Muscle of leg (tissue), 11 donors: ENCODE data around the gene KLHDC3. TPM values are rescaled to one million over a fixed set of nuclear protein-coding genes. Genes with fewer than 3 reads are reported as not detected.
A peak's percentile ranks its signal among the peaks of the same experiment; 100 is the strongest.

Experiments
- DNase-seq: peaks from one replicate; pipeline ENCODE4 v3.0.0; 2013
- H3K27ac ChIP-seq: one replicate; pipeline ENCODE4 v1.5.1; 2013; ENCODE audit warnings: mild to moderate bottlenecking, low read length, control low read depth
- H3K27me3 ChIP-seq: one replicate; pipeline ENCODE4 v1.6.1; 2013; ENCODE audit warnings: low read length; ENCODE audit not compliant: control insufficient read depth, insufficient read depth
- H3K36me3 ChIP-seq: one replicate; pipeline ENCODE4 v1.6.1; 2013; ENCODE audit warnings: low read length; ENCODE audit not compliant: control insufficient read depth, insufficient read depth
- H3K4me1 ChIP-seq: one replicate; pipeline ENCODE4 v1.6.1; 2013; ENCODE audit warnings: low read length; ENCODE audit not compliant: control insufficient read depth, insufficient read depth
- H3K4me3 ChIP-seq: one replicate; pipeline ENCODE4 v1.5.1; 2013; ENCODE audit warnings: low read length, control low read depth
- H3K9me3 ChIP-seq: replicated peaks from 2 replicates; pipeline ENCODE4 v1.6.1; 2013; ENCODE audit warnings: low read depth, low read length; ENCODE audit not compliant: control insufficient read depth
- WGBS: methylation state at CpG from one replicate; pipeline ENCODE4 v1.1.5; 2013; ENCODE audit warnings: missing lambda C conversion rate; ENCODE audit not compliant: insufficient coverage; 5-methylcytosine and 5-hydroxymethylcytosine counted together
- polyA plus RNA-seq, 8 donors: library from polyadenylated mRNA; unstranded; fragments of 120-200 nt; gene quantifications; one replicate each; pipeline versions ENCODE4 v1.2.1 to v1.2.3, GENCODE V29; 2013; ENCODE audit warnings: inconsistent platforms in 1 of 8, low replicate concordance in 1 of 8; ENCODE audit not compliant: insufficient read length in 8 of 8, insufficient read depth in 1 of 8
- total RNA-seq: library from RNA; stranded (reverse); fragments of 120-200 nt; gene quantifications from one replicate; pipeline ENCODE4 v1.2.4, GENCODE V29; 2013

Gene KLHDC3
- total and polyA plus RNA-seq, 9 donors = 166 to 222 (median 210) TPM

DNA sequence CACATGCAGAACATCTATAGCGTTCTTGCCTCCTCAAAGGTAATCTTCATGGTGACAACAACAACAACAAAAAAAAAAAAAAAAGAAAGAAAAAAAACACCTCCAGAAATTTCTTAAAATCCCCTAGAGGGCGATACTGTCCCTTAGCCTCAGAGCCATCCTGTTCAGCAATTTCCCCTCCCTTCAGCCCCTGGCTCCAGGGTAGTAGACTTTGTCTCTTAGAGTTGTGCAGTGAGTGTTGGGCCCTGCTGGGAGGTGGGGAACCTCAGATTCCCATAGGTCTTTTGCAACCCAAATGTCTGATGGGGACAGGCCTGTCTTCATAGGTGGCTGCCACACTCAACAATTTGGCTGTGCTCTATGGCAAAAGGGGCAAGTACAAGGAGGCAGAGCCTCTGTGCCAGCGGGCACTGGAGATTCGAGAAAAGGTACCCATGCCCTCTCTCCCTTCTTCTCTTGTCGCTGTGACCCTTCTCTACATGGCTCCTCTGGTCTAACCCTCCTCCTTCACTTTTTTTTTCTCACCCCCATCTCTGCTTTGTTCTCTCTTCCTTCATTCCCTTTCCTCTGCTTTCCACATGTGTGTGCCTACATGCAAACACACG lies 56.1 kb downstream of the KLHDC3 start:
- H3K9me3 ChIP-seq = no peaks in the 10 kb centered on the region
- no peaks in the 10 kb centered on the region for H3K27me3 ChIP-seq
- no peak overlapping the region for H3K27ac ChIP-seq
- no peak overlapping the region for H3K4me3 ChIP-seq
- H3K36me3 ChIP-seq = peaks cover 61% of the 10 kb centered on the region
- peaks cover 1% of the 10 kb centered on the region for H3K4me1 ChIP-seq
- WGBS = 82% methylated on average over 4 of the region's 6 CpGs
- peak; percentile 60 for DNase-seq

Other genes with a start within 250 kb of the KLHDC3 start
- 8.1 TPM for gene BICRAL, start 232.2 kb upstream of the KLHDC3 start, total RNA-seq
- 10 to 100 TPM in 7 of 8 donors, 1 to 10 TPM in 1; 9.9 to 12.8 (median 10.8) TPM for gene BICRAL, start 232.2 kb upstream of the KLHDC3 start, polyA plus RNA-seq
- gene RPL7L1, start 134.6 kb upstream of the KLHDC3 start, total RNA-seq = 78.6 TPM
- gene RPL7L1, start 134.6 kb upstream of the KLHDC3 start, polyA plus RNA-seq = 10 to 100 TPM; 60.7 to 87.9 (median 74.9) TPM
- not detected for gene PTCRA, start 98.2 kb upstream of the KLHDC3 start, total RNA-seq
- gene PTCRA, start 98.2 kb upstream of the KLHDC3 start, polyA plus RNA-seq = under 1 TPM in 3 of 8 donors, not detected in 5; 0.16 to 0.27 (median 0.25) TPM
- gene CNPY3, start 84.8 kb upstream of the KLHDC3 start, total RNA-seq = 16.8 TPM
- gene CNPY3, start 84.8 kb upstream of the KLHDC3 start, polyA plus RNA-seq = 10 to 100 TPM; 27.3 to 41.6 (median 33.1) TPM
- 0.22 TPM for gene GNMT, start 53.5 kb upstream of the KLHDC3 start, total RNA-seq
- 1 to 10 TPM in 1 of 8 donors, under 1 TPM in 7; 0.10 to 1.0 (median 0.51) TPM for gene GNMT, start 53.5 kb upstream of the KLHDC3 start, polyA plus RNA-seq
- 15.5 TPM for gene PEX6, start 35.1 kb upstream of the KLHDC3 start, total RNA-seq
- gene PEX6, start 35.1 kb upstream of the KLHDC3 start, polyA plus RNA-seq = 10 to 100 TPM; 13.0 to 28.4 (median 20.8) TPM
- gene PPP2R5D, start 29.7 kb upstream of the KLHDC3 start, total RNA-seq = 34.7 TPM
- gene PPP2R5D, start 29.7 kb upstream of the KLHDC3 start, polyA plus RNA-seq = 10 to 100 TPM; 38.3 to 54.8 (median 46.0) TPM
- gene MEA1, start 303 bp upstream of the KLHDC3 start, total RNA-seq = 59.6 TPM
- gene MEA1, start 303 bp upstream of the KLHDC3 start, polyA plus RNA-seq = 10 to 100 TPM; 40.4 to 63.4 (median 48.6) TPM
- gene RRP36, start 7.4 kb downstream of the KLHDC3 start, total RNA-seq = 53.1 TPM
- gene RRP36, start 7.4 kb downstream of the KLHDC3 start, polyA plus RNA-seq = 10 to 100 TPM; 39.8 to 48.5 (median 44.4) TPM
- gene CUL7, start 39.6 kb downstream of the KLHDC3 start, total RNA-seq = 36.8 TPM
- gene CUL7, start 39.6 kb downstream of the KLHDC3 start, polyA plus RNA-seq = 10 to 100 TPM; 35.7 to 49.2 (median 41.6) TPM
- 27.6 TPM for gene MRPL2, start 45.2 kb downstream of the KLHDC3 start, total RNA-seq
- 10 to 100 TPM; 39.5 to 55.1 (median 47.5) TPM for gene MRPL2, start 45.2 kb downstream of the KLHDC3 start, polyA plus RNA-seq
- 21.6 TPM for gene KLC4, start 45.4 kb downstream of the KLHDC3 start, total RNA-seq
- 10 to 100 TPM; 19.4 to 36.3 (median 26.1) TPM for gene KLC4, start 45.4 kb downstream of the KLHDC3 start, polyA plus RNA-seq
- gene PTK7, start 62.1 kb downstream of the KLHDC3 start, total RNA-seq = 40.2 TPM
- 100 to 1,000 TPM in 1 of 8 donors, 10 to 100 TPM in 7; 44.1 to 117 (median 79.3) TPM for gene PTK7, start 62.1 kb downstream of the KLHDC3 start, polyA plus RNA-seq
- 21.9 TPM for gene SRF, start 157.0 kb downstream of the KLHDC3 start, total RNA-seq
- gene SRF, start 157.0 kb downstream of the KLHDC3 start, polyA plus RNA-seq = 10 to 100 TPM; 41.3 to 58.5 (median 48.0) TPM
- gene CUL9, start 167.9 kb downstream of the KLHDC3 start, total RNA-seq = 16.8 TPM
- gene CUL9, start 167.9 kb downstream of the KLHDC3 start, polyA plus RNA-seq = 10 to 100 TPM; 11.8 to 23.9 (median 19.9) TPM
- 20.1 TPM for gene DNPH1, start 215.2 kb downstream of the KLHDC3 start, total RNA-seq
- 10 to 100 TPM; 24.1 to 32.0 (median 27.7) TPM for gene DNPH1, start 215.2 kb downstream of the KLHDC3 start, polyA plus RNA-seq
- under 0.01 TPM for gene TTBK1, start 229.2 kb downstream of the KLHDC3 start, total RNA-seq
- under 1 TPM; 0.04 to 0.17 (median 0.05) TPM for gene TTBK1, start 229.2 kb downstream of the KLHDC3 start, polyA plus RNA-seq